ENCODE results near the gene PXYLP1. TPM values are rescaled to one million over a fixed set of nuclear protein-coding genes. Genes with fewer than 3 reads are reported as not detected.
A peak's percentile ranks its signal among the peaks of the same experiment; 100 is the strongest.

PXYLP1 gene
- total RNA-seq, 1 donor from 2014 or later = 11.6 TPM

- intact Hi-C loops (cut with micrococcal nuclease) = no loop called here
- no peak overlapping the region for H3K27ac Mint-ChIP-seq
- no peaks in the 10 kb centered on the region for H3K9me3 Mint-ChIP-seq
- DNase-seq (ENCODE audit: low spot score) = no peak
- H3K27me3 Mint-ChIP-seq (ENCODE audit: insufficient read depth) = peaks cover under 1% of the 10 kb centered on the region
- H3K4me1 Mint-ChIP-seq (ENCODE audit: low read depth) = no peaks in the 10 kb centered on the region
- no peaks in the 10 kb centered on the region for H3K36me3 Mint-ChIP-seq (ENCODE audit: low read depth)
- no peak overlapping the region for H3K4me3 Mint-ChIP-seq
These were observed 19.1 kb upstream of the PXYLP1 start for GRCh38 chr3:141212555-141212954.

DNA sequence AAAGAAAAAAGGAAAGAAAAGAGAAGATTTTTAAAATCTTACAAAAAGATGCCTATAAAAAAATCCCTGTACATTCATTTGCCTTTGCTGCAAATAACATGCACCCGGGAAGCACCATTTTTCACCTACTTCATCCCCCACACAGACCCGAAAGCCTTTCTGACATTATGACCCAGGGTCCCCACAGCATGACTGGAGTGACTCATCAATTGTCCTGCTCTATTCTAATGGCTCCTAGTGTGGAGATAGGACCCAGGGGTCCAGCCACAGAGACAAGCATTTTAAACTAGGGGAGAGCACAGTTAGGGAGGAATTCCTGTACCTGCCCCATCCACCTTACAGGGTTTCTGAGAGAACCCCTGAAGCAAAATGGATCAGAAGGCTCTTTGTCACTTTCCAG is 14.7 kb upstream of the PXYLP1 start:
- peaks cover 4% of the 10 kb centered on the region for H3K27me3 Mint-ChIP-seq (ENCODE audit: insufficient read depth)
- H3K27ac Mint-ChIP-seq = no peak overlapping the region
- intact Hi-C loops (cut with micrococcal nuclease) = no loop called here
- no peaks in the 10 kb centered on the region for H3K9me3 Mint-ChIP-seq
- H3K36me3 Mint-ChIP-seq (ENCODE audit: low read depth) = no peaks in the 10 kb centered on the region
- no peaks in the 10 kb centered on the region for H3K4me1 Mint-ChIP-seq (ENCODE audit: low read depth)
- H3K4me3 Mint-ChIP-seq = no peak overlapping the region
- DNase-seq (ENCODE audit: low spot score) = no peak

GRCh38 chr3:141217389-141217788 is 14.2 kb upstream of the PXYLP1 start:
- H3K4me1 Mint-ChIP-seq (ENCODE audit: low read depth) = no peaks in the 10 kb centered on the region
- H3K9me3 Mint-ChIP-seq = no peaks in the 10 kb centered on the region
- H3K27me3 Mint-ChIP-seq (ENCODE audit: insufficient read depth) = peaks cover 4% of the 10 kb centered on the region
- no peaks in the 10 kb centered on the region for H3K36me3 Mint-ChIP-seq (ENCODE audit: low read depth)
- no peak overlapping the region for H3K27ac Mint-ChIP-seq
- intact Hi-C loops (cut with micrococcal nuclease) = no loop called here
- no peak overlapping the region for H3K4me3 Mint-ChIP-seq
- DNase-seq (ENCODE audit: low spot score) = no peak

DNA sequence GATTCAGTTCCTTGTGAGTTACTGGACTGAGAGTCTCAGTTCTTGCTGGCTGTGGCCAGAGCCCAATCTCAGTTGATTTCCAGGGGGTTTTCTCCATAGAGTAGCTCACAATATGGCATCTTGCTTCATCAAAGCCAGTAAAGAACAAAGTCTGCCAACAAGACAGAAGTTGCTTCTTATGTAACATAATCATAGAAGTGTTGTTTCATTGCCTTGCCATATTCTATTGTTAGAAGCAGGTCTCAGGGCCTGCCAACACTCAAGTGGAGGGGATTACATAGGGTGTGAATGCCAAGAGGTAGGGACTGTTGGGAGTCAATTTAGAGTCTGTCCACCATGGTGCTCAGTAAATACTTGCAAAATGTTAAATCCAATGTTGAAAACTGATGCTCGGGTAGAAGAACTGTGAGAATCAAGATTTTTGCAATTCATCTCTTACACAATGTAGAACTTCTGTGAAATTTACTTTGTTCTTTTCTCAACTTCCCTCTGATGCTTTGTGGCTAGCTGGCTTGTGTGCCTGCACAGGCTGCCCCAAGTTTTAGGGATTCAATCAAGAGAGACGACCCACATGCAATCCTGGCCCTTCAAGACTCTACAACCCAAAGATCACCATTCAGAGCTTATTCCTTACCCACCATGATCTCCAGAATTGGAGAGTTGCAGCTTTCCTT is 13.3 kb upstream of the PXYLP1 start:
- no peaks in the 10 kb centered on the region for H3K4me1 Mint-ChIP-seq (ENCODE audit: low read depth)
- H3K4me3 Mint-ChIP-seq = no peak overlapping the region
- peaks cover 4% of the 10 kb centered on the region for H3K27me3 Mint-ChIP-seq (ENCODE audit: insufficient read depth)
- no peak for DNase-seq (ENCODE audit: low spot score)
- H3K9me3 Mint-ChIP-seq = peaks cover 6% of the 10 kb centered on the region
- intact Hi-C loops (cut with micrococcal nuclease) = no loop called here
- H3K36me3 Mint-ChIP-seq (ENCODE audit: low read depth) = no peaks in the 10 kb centered on the region
- no peak overlapping the region for H3K27ac Mint-ChIP-seq

- peaks cover 4% of the 10 kb centered on the region for H3K36me3 Mint-ChIP-seq (ENCODE audit: low read depth)
- H3K27me3 Mint-ChIP-seq (ENCODE audit: insufficient read depth) = peaks cover 8% of the 10 kb centered on the region
- H3K9me3 Mint-ChIP-seq = peaks cover 11% of the 10 kb centered on the region
- no peak overlapping the region for H3K4me3 Mint-ChIP-seq
- intact Hi-C loops (cut with micrococcal nuclease) = no loop called here
- no peaks in the 10 kb centered on the region for H3K4me1 Mint-ChIP-seq (ENCODE audit: low read depth)
- DNase-seq (ENCODE audit: low spot score) = no peak
- no peak overlapping the region for H3K27ac Mint-ChIP-seq
These were observed 12.7 kb upstream of the PXYLP1 start for GRCh38 chr3:141218926-141219325.

GRCh38 chr3:141223673-141224166 is 7.9 kb upstream of the PXYLP1 start:
- Mint-ChIP-seq H3K4me1 (ENCODE audit: low read depth) (peaks cover 4% of the 10 kb centered on the region), H3K27ac (no peak overlapping the region), H3K27me3 (ENCODE audit: insufficient read depth) (peaks cover 28% of the 10 kb centered on the region), H3K9me3 (peaks cover 27% of the 10 kb centered on the region), H3K36me3 (ENCODE audit: low read depth) (peaks cover 6% of the 10 kb centered on the region), H3K4me3 (no peak overlapping the region)
- intact Hi-C loops (cut with micrococcal nuclease) = no loop called here
- no peak for DNase-seq (ENCODE audit: low spot score)

GRCh38 chr3:141225939-141226338 is 5.7 kb upstream of the PXYLP1 start:
- intact Hi-C loops (cut with micrococcal nuclease) = no loop called here
- DNase-seq (ENCODE audit: low spot score) = no peak
- Mint-ChIP-seq H3K27ac (no peak overlapping the region), H3K9me3 (peaks cover 27% of the 10 kb centered on the region), H3K27me3 (ENCODE audit: insufficient read depth) (peaks cover 28% of the 10 kb centered on the region), H3K36me3 (ENCODE audit: low read depth) (peaks cover 6% of the 10 kb centered on the region), H3K4me1 (ENCODE audit: low read depth) (peaks cover 17% of the 10 kb centered on the region), H3K4me3 (no peak overlapping the region)

GRCh38 chr3:141227216-141227615 is 4.4 kb upstream of the PXYLP1 start:
- Mint-ChIP-seq H3K4me3 (no peak overlapping the region), H3K4me1 (ENCODE audit: low read depth) (peaks cover 19% of the 10 kb centered on the region), H3K27me3 (ENCODE audit: insufficient read depth) (peaks cover 28% of the 10 kb centered on the region), H3K36me3 (ENCODE audit: low read depth) (peaks cover 6% of the 10 kb centered on the region), H3K27ac (no peak overlapping the region), H3K9me3 (peaks cover 27% of the 10 kb centered on the region)
- intact Hi-C loops (cut with micrococcal nuclease) = no loop called here
- no peak for DNase-seq (ENCODE audit: low spot score)

- intact Hi-C loops (cut with micrococcal nuclease) = no loop called here
- Mint-ChIP-seq H3K27ac (no peak overlapping the region), H3K4me3 (no peak overlapping the region), H3K4me1 (ENCODE audit: low read depth) (peaks cover 24% of the 10 kb centered on the region), H3K9me3 (peaks cover 27% of the 10 kb centered on the region), H3K36me3 (ENCODE audit: low read depth) (peaks cover 8% of the 10 kb centered on the region), H3K27me3 (ENCODE audit: insufficient read depth) (peaks cover 28% of the 10 kb centered on the region)
- no peak for DNase-seq (ENCODE audit: low spot score)
These were observed 3.9 kb upstream of the PXYLP1 start for GRCh38 chr3:141227752-141228151.

- no peak overlapping the region for H3K4me3 Mint-ChIP-seq
- H3K27ac Mint-ChIP-seq = no peak overlapping the region
- peaks cover 20% of the 10 kb centered on the region for H3K9me3 Mint-ChIP-seq
- intact Hi-C loops (cut with micrococcal nuclease) = no loop called here
- H3K4me1 Mint-ChIP-seq (ENCODE audit: low read depth) = peaks cover 27% of the 10 kb centered on the region
- peaks cover 8% of the 10 kb centered on the region for H3K36me3 Mint-ChIP-seq (ENCODE audit: low read depth)
- no peak for DNase-seq (ENCODE audit: low spot score)
- peaks cover 28% of the 10 kb centered on the region for H3K27me3 Mint-ChIP-seq (ENCODE audit: insufficient read depth)
These were observed 3.2 kb upstream of the PXYLP1 start for GRCh38 chr3:141228395-141228794.

DNA sequence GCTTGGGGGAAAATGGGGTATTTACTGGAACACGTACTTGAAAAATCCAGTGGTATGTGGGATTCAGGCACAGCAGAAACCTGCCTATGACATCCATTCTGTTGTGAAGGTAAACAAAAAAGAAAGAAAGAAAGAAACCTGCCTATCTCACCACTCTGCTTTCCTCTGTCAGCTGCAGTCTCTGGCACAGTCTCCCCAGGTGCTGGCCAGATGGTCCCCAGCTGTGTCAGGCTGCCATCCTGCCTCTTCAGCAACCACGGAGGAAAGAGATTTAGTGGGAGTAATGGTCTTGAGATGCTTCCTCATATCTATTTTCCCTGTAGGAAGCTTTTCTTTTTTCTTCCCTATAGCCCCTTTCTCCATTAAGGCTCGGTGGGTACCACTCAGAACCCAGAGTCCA is 2.5 kb upstream of the PXYLP1 start:
- Mint-ChIP-seq H3K9me3 (peaks cover 16% of the 10 kb centered on the region), H3K27ac (no peak overlapping the region), H3K4me3 (no peak overlapping the region), H3K36me3 (ENCODE audit: low read depth) (peaks cover 5% of the 10 kb centered on the region), H3K27me3 (ENCODE audit: insufficient read depth) (peaks cover 24% of the 10 kb centered on the region), H3K4me1 (ENCODE audit: low read depth) (peaks cover 35% of the 10 kb centered on the region)
- no peak for DNase-seq (ENCODE audit: low spot score)
- intact Hi-C loops (cut with micrococcal nuclease) = no loop called here

DNA sequence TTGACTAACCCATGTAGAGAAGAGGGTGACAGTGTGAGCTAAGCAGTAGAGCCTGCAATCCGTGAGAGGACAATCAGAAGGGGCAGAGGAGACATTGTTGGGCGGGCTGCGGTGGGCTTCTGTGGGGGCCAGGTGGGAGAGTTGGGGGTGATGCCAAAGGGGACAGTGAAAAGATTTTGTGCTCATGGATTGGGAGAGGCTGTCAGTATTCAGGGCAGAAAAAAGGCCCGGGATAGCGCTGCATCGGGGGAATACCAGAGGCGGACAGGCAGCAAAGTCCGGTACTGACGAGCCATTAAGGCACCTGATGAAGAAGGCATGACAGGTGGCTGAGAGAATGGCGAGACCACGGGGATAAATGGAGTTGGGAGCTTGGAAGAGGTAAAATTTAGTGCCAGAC is 1.3 kb upstream of the PXYLP1 start:
- Mint-ChIP-seq H3K27ac (peak overlapping the region; percentile 98), H3K9me3 (peaks cover 9% of the 10 kb centered on the region)

DNA sequence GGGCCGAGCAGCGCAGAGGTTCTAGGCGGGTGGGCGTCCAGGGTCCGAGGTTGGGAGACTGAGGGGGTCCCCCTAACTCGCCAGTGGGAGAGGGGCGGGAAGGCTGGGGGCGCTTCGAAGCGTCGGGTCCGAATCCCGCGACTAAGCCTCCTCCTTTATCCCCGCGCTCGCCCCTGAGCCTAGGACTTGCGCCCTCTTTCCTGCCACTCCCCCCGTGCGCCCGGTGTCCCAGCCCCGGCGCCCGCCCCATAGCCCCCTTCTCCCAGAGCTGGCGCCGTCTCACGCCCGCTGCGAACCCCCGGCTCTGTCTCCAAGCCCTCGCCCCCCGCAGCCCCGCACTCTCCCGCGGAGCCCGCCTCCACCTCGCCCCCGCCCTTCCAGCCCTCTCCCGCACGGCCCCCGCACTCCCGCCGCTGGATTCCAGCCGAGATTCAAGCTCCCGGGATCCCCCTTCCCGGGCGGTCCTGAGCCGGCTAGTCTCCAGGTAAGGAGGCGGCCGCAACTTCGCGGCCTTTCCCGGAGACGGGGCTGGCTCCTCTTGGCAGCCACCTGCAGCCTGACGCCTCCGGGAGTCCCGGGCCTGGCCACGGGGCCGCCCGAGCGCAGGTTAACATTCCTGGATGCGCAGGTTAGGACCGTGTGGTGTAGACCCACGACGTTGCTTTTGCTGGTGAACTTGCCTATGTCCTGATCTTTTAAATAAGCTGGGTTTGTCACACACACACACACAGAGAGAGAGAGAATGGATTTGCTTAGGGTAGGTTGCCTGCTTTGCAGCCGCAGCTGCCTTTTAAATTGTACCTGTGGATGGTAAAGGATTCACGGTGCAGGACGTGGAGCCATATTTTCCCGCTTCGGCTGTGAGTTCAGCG is 563 bp downstream of the PXYLP1 start:
- Mint-ChIP-seq H3K9me3 (no peaks in the 10 kb centered on the region), H3K4me3 (peak overlapping the region; percentile 80), H3K27ac (peak overlapping the region; percentile 54), H3K36me3 (ENCODE audit: low read depth) (peaks cover 13% of the 10 kb centered on the region), H3K27me3 (ENCODE audit: insufficient read depth) (no peaks in the 10 kb centered on the region), H3K4me1 (ENCODE audit: low read depth) (peaks cover 59% of the 10 kb centered on the region)
- DNase-seq (ENCODE audit: low spot score) = no peak
- intact Hi-C loops (cut with micrococcal nuclease) = loop anchor here (1.0 to 10.0 kb wide), 10 partner anchors 24 to 1770 kb away; partner anchors contain the start of genes ATP1B3, SLC25A36 and U2SURP

More for the DNA sequence above, 1.3 kb upstream of the PXYLP1 start:
- Mint-ChIP-seq H3K4me1 (ENCODE audit: low read depth) (peaks cover 45% of the 10 kb centered on the region), H3K4me3 (peak overlapping the region; percentile 92), H3K36me3 (ENCODE audit: low read depth) (peaks cover 11% of the 10 kb centered on the region), H3K27me3 (ENCODE audit: insufficient read depth) (peaks cover 13% of the 10 kb centered on the region)
- intact Hi-C loops (cut with micrococcal nuclease) = loop anchor here (2.0 to 10.0 kb wide), 5 partner anchors 173 to 1772 kb away; partner anchors contain the start of genes ATP1B3, SLC25A36 and U2SURP
- no peak for DNase-seq (ENCODE audit: low spot score)
